ENCODE results near the gene CRYBG2.

Gene CRYBG2

DNA sequence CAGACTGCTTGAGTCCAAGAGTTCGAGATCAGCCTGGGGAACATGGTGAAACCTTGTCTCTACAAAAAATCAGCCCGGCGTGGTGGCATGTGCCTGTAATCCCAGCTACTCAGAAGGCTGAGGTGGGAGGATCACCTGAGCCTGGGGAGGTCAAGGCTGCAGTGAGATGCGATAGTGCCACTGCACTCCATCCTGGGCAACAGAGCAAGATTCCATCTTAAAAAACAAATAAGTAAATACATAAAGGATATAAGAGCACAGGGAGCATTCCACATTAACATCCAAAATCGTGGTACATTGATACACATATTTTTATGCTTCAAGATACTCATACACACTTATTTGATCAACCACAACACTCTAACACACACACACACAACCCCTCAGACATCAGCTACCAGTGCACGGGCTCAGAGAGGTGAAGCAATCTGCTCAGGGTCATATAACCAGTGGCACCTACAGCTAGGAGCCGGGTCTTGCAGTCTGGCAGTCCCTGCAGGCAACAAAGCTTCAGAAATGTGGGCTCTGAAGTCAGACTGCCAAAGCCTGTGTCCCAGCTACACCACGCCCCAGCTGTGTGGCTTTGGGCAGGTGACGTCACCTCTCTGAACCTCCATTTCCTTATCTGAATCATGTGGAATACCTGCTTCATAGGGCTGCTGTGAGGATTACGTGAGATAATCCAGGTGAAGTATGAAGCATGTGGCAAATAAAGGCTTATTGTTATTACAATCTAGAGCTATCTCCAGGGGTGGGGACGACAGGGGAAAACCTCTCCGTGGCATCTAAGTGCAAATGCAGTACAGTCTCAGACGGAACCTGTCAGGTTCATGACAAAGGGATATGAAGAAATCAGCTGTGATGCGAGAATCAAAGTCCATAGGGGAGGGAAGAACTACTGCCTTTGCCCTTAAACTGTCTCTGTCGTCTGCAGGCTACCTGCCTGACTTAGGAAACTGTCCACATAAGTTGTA is 4.8 kb upstream of the CRYBG2 start:
- peaks cover 10% of the 10 kb centered on the region for H3K4me1 ChIP-seq (ENCODE audit: control insufficient read depth, insufficient read depth, low read length)
- H3K9ac ChIP-seq (ENCODE audit: low read length in 2 of 2): no peak overlapping the region
- H3K27ac ChIP-seq (ENCODE audit: low read length): no peak overlapping the region
- H3K27me3 ChIP-seq (ENCODE audit: control insufficient read depth in 1 of 2, insufficient read depth in 2 of 2, low read length in 2 of 2): peaks cover 52 to 55% of the 10 kb centered on the region in 2 donors
- H3K9me3 ChIP-seq (ENCODE audit: control insufficient read depth in 2 of 2, low read length in 2 of 2): no peaks in the 10 kb centered on the region
- H3K4me3 ChIP-seq (ENCODE audit: low read length in 2 of 2): no peak overlapping the region
- no peaks in the 10 kb centered on the region for H3K36me3 ChIP-seq (ENCODE audit: control insufficient read depth in 2 of 2, insufficient read depth in 2 of 2, low read length in 2 of 2)

DNA sequence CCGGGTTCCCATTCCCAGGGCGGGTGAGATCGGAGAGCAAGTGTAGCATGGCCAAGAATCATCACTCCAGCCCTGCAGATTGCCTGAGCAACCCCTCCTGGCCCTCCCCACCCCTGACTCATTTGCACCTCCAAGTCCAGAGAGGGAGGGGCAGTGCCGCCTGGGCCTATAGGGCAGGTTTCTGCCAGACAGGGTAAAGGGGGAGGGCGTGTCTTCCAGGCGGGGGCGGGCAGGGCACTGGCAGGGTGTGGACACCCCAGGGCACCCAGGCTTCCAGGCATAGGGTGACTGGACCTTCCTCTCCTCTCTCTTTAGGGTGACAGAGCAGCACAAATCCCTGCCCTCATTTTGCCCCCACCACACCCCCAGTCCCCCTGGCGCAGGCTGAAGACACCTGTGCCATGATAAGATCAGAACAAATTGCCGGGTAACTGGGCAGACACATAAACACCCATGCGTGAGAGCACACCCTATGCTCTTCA is 3.2 kb upstream of the CRYBG2 start:
- Histone ChIP-seq H3K4me1 (ENCODE audit: control insufficient read depth, insufficient read depth, low read length) (peaks cover 10% of the 10 kb centered on the region), H3K27ac (ENCODE audit: low read length) (no peak overlapping the region), H3K9me3 (ENCODE audit: control insufficient read depth in 2 of 2, low read length in 2 of 2) (no peaks in the 10 kb centered on the region), H3K27me3 (ENCODE audit: control insufficient read depth in 1 of 2, insufficient read depth in 2 of 2, low read length in 2 of 2) (peaks cover 44 to 51% of the 10 kb centered on the region in 2 donors), H3K4me3 (ENCODE audit: low read length in 2 of 2) (no peak overlapping the region), H3K9ac (ENCODE audit: low read length in 2 of 2) (no peak overlapping the region), H3K36me3 (ENCODE audit: control insufficient read depth in 2 of 2, insufficient read depth in 2 of 2, low read length in 2 of 2) (no peaks in the 10 kb centered on the region)

DNA sequence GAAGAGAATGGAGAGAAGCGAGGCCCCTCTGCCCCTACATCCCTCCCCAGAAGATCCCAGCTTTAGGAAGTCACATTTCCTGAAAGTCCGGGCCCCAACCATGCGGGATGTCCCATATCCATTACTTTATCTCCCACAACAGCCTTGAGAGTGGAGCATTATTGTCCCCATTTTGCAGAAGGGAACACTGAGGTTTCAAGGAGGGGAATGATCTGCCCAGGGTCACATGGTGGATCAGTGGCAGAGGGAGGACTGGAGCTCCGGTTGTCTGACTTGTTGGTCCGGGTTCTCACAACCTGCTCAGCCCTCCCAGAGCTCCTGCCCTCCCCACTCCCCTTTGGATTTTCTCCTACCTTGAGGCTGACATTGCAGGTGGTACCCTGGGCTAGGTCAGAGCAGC is 2.2 kb upstream of the CRYBG2 start:
- peaks cover 10% of the 10 kb centered on the region for H3K4me1 ChIP-seq (ENCODE audit: control insufficient read depth, insufficient read depth, low read length)
- peaks cover 34 to 42% of the 10 kb centered on the region in 2 donors for H3K27me3 ChIP-seq (ENCODE audit: control insufficient read depth in 1 of 2, insufficient read depth in 2 of 2, low read length in 2 of 2)
- no peak overlapping the region for H3K4me3 ChIP-seq (ENCODE audit: low read length in 2 of 2)
- no peak overlapping the region for H3K27ac ChIP-seq (ENCODE audit: low read length)
- H3K36me3 ChIP-seq (ENCODE audit: control insufficient read depth in 2 of 2, insufficient read depth in 2 of 2, low read length in 2 of 2): no peaks in the 10 kb centered on the region
- H3K9ac ChIP-seq (ENCODE audit: low read length in 2 of 2): no peak overlapping the region
- no peaks in the 10 kb centered on the region for H3K9me3 ChIP-seq (ENCODE audit: control insufficient read depth in 2 of 2, low read length in 2 of 2)

DNA sequence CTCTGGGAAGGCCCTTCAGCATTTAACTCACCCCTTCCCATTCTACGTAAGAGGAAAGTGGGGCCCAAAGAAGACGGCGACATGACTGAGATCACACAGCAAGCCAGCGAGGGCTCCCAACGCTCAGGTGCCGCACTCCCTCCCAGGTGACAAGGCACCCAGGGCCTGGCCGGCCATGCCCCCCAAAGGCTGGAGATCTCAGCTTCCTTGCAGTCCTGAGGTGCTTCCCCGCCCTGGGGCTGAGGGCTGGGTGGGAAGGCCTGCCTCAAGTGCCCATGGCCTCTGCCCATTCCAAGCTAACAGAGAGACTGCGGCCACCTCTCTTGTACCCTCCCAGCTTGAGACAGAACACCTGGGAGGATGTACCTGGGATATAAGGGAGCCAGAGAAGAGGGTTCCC is 1.0 kb upstream of the CRYBG2 start:
- Histone ChIP-seq H3K36me3 (ENCODE audit: control insufficient read depth in 2 of 2, insufficient read depth in 2 of 2, low read length in 2 of 2) (no peaks in the 10 kb centered on the region), H3K9ac (ENCODE audit: low read length in 2 of 2) (no peak overlapping the region), H3K4me3 (ENCODE audit: low read length in 2 of 2) (no peak overlapping the region), H3K9me3 (ENCODE audit: control insufficient read depth in 2 of 2, low read length in 2 of 2) (no peaks in the 10 kb centered on the region), H3K4me1 (ENCODE audit: control insufficient read depth, insufficient read depth, low read length) (peaks cover 2% of the 10 kb centered on the region), H3K27ac (ENCODE audit: low read length) (no peak overlapping the region), H3K27me3 (ENCODE audit: control insufficient read depth in 1 of 2, insufficient read depth in 2 of 2, low read length in 2 of 2) (peaks cover 22 to 34% of the 10 kb centered on the region in 2 donors)

DNA sequence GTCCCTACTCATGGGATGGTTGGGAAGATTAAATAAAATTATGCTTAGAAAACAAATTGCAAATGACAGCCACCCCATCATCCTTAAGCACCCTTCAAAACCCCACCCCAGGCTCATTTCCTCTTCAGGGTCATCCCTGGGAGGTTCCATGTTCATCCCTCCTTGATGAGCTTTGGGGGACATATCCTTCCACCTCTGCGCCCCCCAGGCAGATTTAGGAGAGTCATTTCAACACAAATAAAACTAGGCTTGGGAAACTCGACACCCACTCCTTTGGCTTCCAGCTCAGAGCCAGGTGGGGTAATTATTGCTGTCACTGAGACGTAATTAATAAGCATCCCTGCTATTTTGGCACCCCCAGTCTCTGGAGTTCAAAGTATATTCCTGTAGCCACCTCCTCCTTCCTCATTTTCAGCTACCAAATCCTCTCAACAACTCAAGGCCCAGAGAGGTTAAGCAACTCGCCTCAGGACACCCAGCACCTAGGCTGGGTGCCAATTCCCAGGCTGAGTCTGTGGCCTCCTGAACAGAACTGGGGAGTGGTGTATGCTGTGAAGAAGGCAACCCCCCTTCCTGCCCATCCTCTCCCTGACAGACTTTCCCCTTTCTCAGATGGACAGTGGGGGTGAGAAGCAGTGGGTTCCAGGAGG is 595 bp downstream of the CRYBG2 start:
- no peak overlapping the region for H3K9ac ChIP-seq (ENCODE audit: low read length in 2 of 2)
- H3K27ac ChIP-seq (ENCODE audit: low read length): no peak overlapping the region
- H3K9me3 ChIP-seq (ENCODE audit: control insufficient read depth in 2 of 2, low read length in 2 of 2): no peaks in the 10 kb centered on the region
- no peaks in the 10 kb centered on the region for H3K4me1 ChIP-seq (ENCODE audit: control insufficient read depth, insufficient read depth, low read length)
- H3K36me3 ChIP-seq (ENCODE audit: control insufficient read depth in 2 of 2, insufficient read depth in 2 of 2, low read length in 2 of 2): no peaks in the 10 kb centered on the region
- H3K27me3 ChIP-seq (ENCODE audit: control insufficient read depth in 1 of 2, insufficient read depth in 2 of 2, low read length in 2 of 2): peaks cover 12 to 22% of the 10 kb centered on the region in 2 donors
- no peak overlapping the region for H3K4me3 ChIP-seq (ENCODE audit: low read length in 2 of 2)

DNA sequence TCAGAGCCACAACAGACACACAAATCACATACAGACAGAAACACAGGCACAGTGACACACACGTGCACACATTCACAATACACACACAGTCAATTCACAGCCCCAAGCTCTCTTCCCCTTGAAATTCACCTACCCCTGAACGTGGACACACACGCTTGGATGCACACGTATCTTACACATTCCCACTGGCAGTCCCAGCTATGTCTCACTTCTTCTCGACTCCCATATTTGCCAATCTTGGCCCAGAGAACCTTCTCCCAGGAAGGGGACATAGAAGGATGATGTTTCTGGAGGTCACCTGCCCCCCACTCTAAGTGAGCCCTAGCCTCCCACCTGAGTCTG is 1.6 kb downstream of the CRYBG2 start:
- Histone ChIP-seq H3K36me3 (ENCODE audit: control insufficient read depth in 2 of 2, insufficient read depth in 2 of 2, low read length in 2 of 2) (no peaks in the 10 kb centered on the region), H3K9ac (ENCODE audit: low read length in 2 of 2) (no peak overlapping the region), H3K9me3 (ENCODE audit: control insufficient read depth in 2 of 2, low read length in 2 of 2) (no peaks in the 10 kb centered on the region), H3K27ac (ENCODE audit: low read length) (no peak overlapping the region), H3K27me3 (ENCODE audit: control insufficient read depth in 1 of 2, insufficient read depth in 2 of 2, low read length in 2 of 2) (peaks cover 11 to 20% of the 10 kb centered on the region in 2 donors), H3K4me1 (ENCODE audit: control insufficient read depth, insufficient read depth, low read length) (no peaks in the 10 kb centered on the region), H3K4me3 (ENCODE audit: low read length in 2 of 2) (no peak overlapping the region)

DNA sequence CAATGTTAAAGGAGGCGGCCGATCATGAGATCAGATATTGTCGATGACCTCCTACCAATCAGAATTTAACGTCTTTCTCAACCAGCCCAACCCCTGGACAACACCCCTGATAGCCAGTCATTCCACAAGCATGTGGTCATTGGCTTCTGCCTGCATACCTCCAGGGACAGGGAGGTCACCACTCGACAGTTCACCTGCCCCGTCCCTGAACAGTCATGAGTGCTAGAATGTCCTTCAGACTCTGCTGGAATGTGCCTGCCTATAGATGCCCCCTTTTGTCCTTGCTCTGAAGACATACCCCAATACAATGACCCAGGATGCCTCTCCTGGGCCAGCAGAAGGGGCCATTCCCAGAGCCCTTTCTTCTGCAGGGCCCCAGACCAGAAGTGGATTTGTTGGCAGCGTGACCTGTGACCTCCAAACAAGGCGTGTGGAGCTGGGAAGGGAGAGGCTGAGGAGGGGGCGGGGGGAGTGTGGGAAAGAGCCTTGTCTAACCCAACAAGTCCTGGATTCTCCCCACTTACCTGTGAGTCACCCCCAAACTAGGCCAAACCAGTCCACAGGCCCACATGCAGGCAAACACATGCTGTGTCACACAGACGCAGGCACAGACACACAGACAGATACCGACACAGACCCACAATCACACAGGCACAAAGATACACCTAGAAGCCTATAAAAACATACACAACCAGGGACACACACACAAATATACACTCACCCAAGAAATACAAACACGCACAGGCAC is 2.2 kb downstream of the CRYBG2 start:
- Histone ChIP-seq H3K36me3 (ENCODE audit: control insufficient read depth in 2 of 2, insufficient read depth in 2 of 2, low read length in 2 of 2) (no peaks in the 10 kb centered on the region), H3K27ac (ENCODE audit: low read length) (no peak overlapping the region), H3K4me3 (ENCODE audit: low read length in 2 of 2) (no peak overlapping the region), H3K4me1 (ENCODE audit: control insufficient read depth, insufficient read depth, low read length) (no peaks in the 10 kb centered on the region), H3K9me3 (ENCODE audit: control insufficient read depth in 2 of 2, low read length in 2 of 2) (no peaks in the 10 kb centered on the region), H3K9ac (ENCODE audit: low read length in 2 of 2) (no peak overlapping the region), H3K27me3 (ENCODE audit: control insufficient read depth in 1 of 2, insufficient read depth in 2 of 2, low read length in 2 of 2) (peaks cover 5 to 18% of the 10 kb centered on the region in 2 donors)

DNA sequence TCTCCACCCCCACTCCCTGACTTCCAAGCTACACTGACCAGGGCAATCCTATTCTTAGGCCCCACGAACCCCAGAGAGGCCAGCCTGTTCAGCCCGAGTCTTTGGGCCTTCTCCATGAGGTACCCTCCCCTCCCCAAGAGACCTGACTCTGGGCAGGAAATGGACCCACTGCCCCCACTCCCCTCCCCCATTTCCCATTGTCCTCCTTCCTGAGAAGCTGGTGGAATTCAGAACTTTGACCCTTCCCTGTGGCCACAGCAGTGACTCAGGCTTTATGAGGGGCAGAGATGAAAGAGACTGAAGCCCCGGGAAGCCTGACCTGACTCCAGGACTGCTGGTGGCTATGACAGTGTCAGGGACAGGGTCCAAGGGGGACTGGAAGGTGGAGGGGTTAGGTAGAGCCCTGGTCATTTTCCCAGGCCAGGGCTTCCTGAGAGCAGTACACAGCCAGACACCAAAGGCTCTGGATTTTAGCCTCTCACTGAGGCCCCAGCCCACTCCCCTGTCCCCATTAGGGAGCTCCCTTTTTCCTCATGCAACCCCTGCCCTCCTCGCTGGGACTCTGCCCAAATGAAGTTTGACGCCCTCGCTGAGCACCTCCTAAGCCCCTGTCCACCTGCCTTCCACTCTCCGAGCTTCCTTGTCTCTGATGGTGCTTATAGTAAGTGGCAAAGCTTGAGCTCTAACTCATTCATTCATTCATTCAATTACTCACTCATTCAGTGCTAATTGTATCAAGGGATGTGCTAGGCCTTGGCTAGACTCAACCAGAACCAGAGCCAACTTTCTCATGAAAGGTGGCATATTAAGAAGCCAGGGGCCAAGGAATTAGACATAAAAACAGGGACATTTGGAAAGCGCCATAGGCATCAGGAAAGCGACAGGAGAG is 3.0 kb downstream of the CRYBG2 start:
- H3K27me3 ChIP-seq (ENCODE audit: control insufficient read depth in 1 of 2, insufficient read depth in 2 of 2, low read length in 2 of 2): peaks cover 4 to 13% of the 10 kb centered on the region in 2 donors
- H3K36me3 ChIP-seq (ENCODE audit: control insufficient read depth in 2 of 2, insufficient read depth in 2 of 2, low read length in 2 of 2): no peaks in the 10 kb centered on the region
- H3K9me3 ChIP-seq (ENCODE audit: control insufficient read depth in 2 of 2, low read length in 2 of 2): no peaks in the 10 kb centered on the region
- no peak overlapping the region for H3K4me3 ChIP-seq (ENCODE audit: low read length in 2 of 2)
- no peak overlapping the region for H3K27ac ChIP-seq (ENCODE audit: low read length)
- no peak overlapping the region for H3K9ac ChIP-seq (ENCODE audit: low read length in 2 of 2)
- no peaks in the 10 kb centered on the region for H3K4me1 ChIP-seq (ENCODE audit: control insufficient read depth, insufficient read depth, low read length)

DNA sequence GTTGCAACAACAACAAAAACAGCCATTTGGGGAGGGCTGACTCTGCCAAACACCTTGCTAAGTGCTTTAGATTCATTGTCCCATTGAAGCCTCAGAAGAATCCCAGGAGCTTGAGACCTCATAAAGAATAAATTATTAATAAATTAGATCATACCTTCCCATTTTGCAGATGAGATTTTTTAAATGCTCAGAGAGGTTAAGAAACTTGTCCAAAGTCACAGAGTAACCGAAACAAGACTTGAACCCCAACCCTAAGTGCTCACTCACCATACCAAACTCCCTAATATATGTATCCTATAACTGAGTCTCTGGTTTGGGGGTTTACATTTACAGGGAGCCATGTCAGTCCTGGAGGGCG is 3.6 kb downstream of the CRYBG2 start:
- Histone ChIP-seq H3K36me3 (ENCODE audit: control insufficient read depth in 2 of 2, insufficient read depth in 2 of 2, low read length in 2 of 2) (no peaks in the 10 kb centered on the region), H3K4me1 (ENCODE audit: control insufficient read depth, insufficient read depth, low read length) (no peaks in the 10 kb centered on the region), H3K4me3 (ENCODE audit: low read length in 2 of 2) (no peak overlapping the region), H3K9me3 (ENCODE audit: control insufficient read depth in 2 of 2, low read length in 2 of 2) (no peaks in the 10 kb centered on the region), H3K27me3 (ENCODE audit: control insufficient read depth in 1 of 2, insufficient read depth in 2 of 2, low read length in 2 of 2) (peaks cover 4 to 7% of the 10 kb centered on the region in 2 donors), H3K9ac (ENCODE audit: low read length in 2 of 2) (no peak overlapping the region), H3K27ac (ENCODE audit: low read length) (no peak overlapping the region)

DNA sequence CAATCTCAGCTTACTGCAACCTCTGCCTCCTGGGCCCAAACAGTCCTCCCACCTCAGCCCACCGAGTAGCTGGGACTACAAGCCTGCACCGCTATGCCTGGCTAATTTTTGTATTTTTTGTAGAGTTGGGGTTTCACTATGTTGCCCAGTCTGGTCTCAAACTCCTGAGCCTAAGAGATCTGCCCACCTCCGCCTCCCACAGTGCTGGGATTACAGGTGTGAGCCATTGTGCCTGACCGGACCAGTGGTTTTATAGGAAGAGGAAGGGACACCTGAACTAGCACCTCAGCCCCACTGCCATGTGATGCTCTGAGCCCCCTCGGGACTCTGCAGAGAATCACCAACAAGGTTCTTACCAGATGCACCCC is 4.1 kb downstream of the CRYBG2 start:
- no peak overlapping the region for H3K9ac ChIP-seq (ENCODE audit: low read length in 2 of 2)
- no peaks in the 10 kb centered on the region for H3K9me3 ChIP-seq (ENCODE audit: control insufficient read depth in 2 of 2, low read length in 2 of 2)
- no peak overlapping the region for H3K4me3 ChIP-seq (ENCODE audit: low read length in 2 of 2)
- peaks cover under 1 to 6% of the 10 kb centered on the region in 2 donors for H3K27me3 ChIP-seq (ENCODE audit: control insufficient read depth in 1 of 2, insufficient read depth in 2 of 2, low read length in 2 of 2)
- H3K4me1 ChIP-seq (ENCODE audit: control insufficient read depth, insufficient read depth, low read length): no peaks in the 10 kb centered on the region
- H3K27ac ChIP-seq (ENCODE audit: low read length): no peak overlapping the region
- no peaks in the 10 kb centered on the region for H3K36me3 ChIP-seq (ENCODE audit: control insufficient read depth in 2 of 2, insufficient read depth in 2 of 2, low read length in 2 of 2)
